ENCODE results near the gene TRIM45. TPM values are rescaled to one million over a fixed set of nuclear protein-coding genes. Genes with fewer than 3 reads are reported as not detected.
"Not testable (repeated sequence)": the region's sequence is repeated elsewhere in the genome, so short reads cannot be mapped to it uniquely, and the experiment has no call there.

Gene TRIM45
- total RNA-seq, 1 experiment from 2014 or later, result 11.7 TPM

- no peak overlapping the region for H3K23ac ChIP-seq (ENCODE audit: insufficient read length, low read depth, low read length)
- no peak overlapping the region for H3K14ac ChIP-seq (ENCODE audit: insufficient read depth, low read length)
- no peaks in the 10 kb centered on the region for H3K79me1 ChIP-seq (ENCODE audit: insufficient read depth, low read depth, low read length, poor library complexity, severe bottlenecking)
- H2BK15ac ChIP-seq (ENCODE audit: low read depth, low read length), result no peak overlapping the region
- H3K27me3 Mint-ChIP-seq (ENCODE audit: low read depth), result no peaks in the 10 kb centered on the region
- no peaks in the 10 kb centered on the region for H3K9me3 ChIP-seq (ENCODE audit: control insufficient read depth, low read depth, low read length)
- no peak for DNase-seq
- no peak overlapping the region for H4K5ac ChIP-seq (ENCODE audit: insufficient read length, low read depth, low read length)
- no peak overlapping the region for H2BK5ac ChIP-seq (ENCODE audit: insufficient read length, low read length)
- H2AFZ ChIP-seq (ENCODE audit: low read length), result no peak overlapping the region
- H3K36me3 Mint-ChIP-seq (ENCODE audit: insufficient read depth in 1 of 3, low read depth in 3 of 3), result peaks cover 34 to 82% (median 67%) of the 10 kb centered on the region in 3 experiments
- no peak overlapping the region for H3K27ac ChIP-seq (ENCODE audit: insufficient read length, low read depth, low read length)
- H3K27ac Mint-ChIP-seq, result no peak overlapping the region
- H3K9me3 Mint-ChIP-seq, result no peaks in the 10 kb centered on the region
- no CpG with 5 or more reads among the region's 3 CpGs for WGBS (ENCODE audit: extremely low coverage, insufficient read length, low lambda C conversion rate)
- H2BK12ac ChIP-seq (ENCODE audit: insufficient read length, low read depth, low read length), result no peak overlapping the region
- H2BK120ac ChIP-seq (ENCODE audit: low read depth, low read length, poor library complexity, severe bottlenecking), result no peak overlapping the region
- H3K4me3 Mint-ChIP-seq, result no peak overlapping the region
- no peak overlapping the region for H4K8ac ChIP-seq (replicated peaks; ENCODE audit: insufficient read length, low read depth, low read length)
- H3K4me1 ChIP-seq (ENCODE audit: insufficient read depth, low read length), result no peaks in the 10 kb centered on the region
- H3K4ac ChIP-seq (ENCODE audit: low read depth, low read length), result no peak overlapping the region
- no peak overlapping the region for H2AK5ac ChIP-seq (ENCODE audit: insufficient read length, low read length)
- no peak overlapping the region for H4K91ac ChIP-seq (ENCODE audit: insufficient read length, low read depth, low read length)
- TF ChIP-seq CTCF (conservative IDR thresholded peaks at IDR 0.05), result no peak
- H3K4me2 ChIP-seq (ENCODE audit: insufficient read depth, insufficient read length, low read length), result no peak overlapping the region
- H3K56ac ChIP-seq (ENCODE audit: insufficient read length, low read depth, low read length), result no peak overlapping the region
- no peaks in the 10 kb centered on the region for H4K20me1 ChIP-seq (ENCODE audit: control insufficient read depth, insufficient read depth, insufficient read length)
- no peak overlapping the region for H3K9ac ChIP-seq (ENCODE audit: extremely low read depth, insufficient read length, low read length)
- H3K4me1 Mint-ChIP-seq, result no peaks in the 10 kb centered on the region
- H3K27me3 ChIP-seq (ENCODE audit: insufficient read depth, low read length), result no peaks in the 10 kb centered on the region
- H3T11ph ChIP-seq (ENCODE audit: low read length), result no peak overlapping the region
- H3K23me2 ChIP-seq (ENCODE audit: insufficient read length, low read depth, low read length, poor library complexity, severe bottlenecking), result no peaks in the 10 kb centered on the region
- no peaks in the 10 kb centered on the region for H3K79me2 ChIP-seq (ENCODE audit: insufficient read depth, low read length)
- no peak overlapping the region for H2BK20ac ChIP-seq (ENCODE audit: low read depth, low read length, poor library complexity, severe bottlenecking)
- no peak overlapping the region for H3K18ac ChIP-seq (ENCODE audit: insufficient read length, low read depth, low read length)
These were observed 16.6 kb downstream of the TRIM45 start for GRCh38 chr1:117104986-117105385.

- H3K9me3 Mint-ChIP-seq; H3K23me2 ChIP-seq (ENCODE audit: insufficient read length, low read depth, low read length, poor library complexity, severe bottlenecking); H3K14ac ChIP-seq (ENCODE audit: insufficient read depth, low read length); H3K79me1 ChIP-seq (ENCODE audit: insufficient read depth, low read depth, low read length, poor library complexity, severe bottlenecking); H4K8ac ChIP-seq (replicated peaks; ENCODE audit: insufficient read length, low read depth, low read length); H3K4me2 ChIP-seq (ENCODE audit: insufficient read depth, insufficient read length, low read length); H4K20me1 ChIP-seq (ENCODE audit: control insufficient read depth, insufficient read depth, insufficient read length); H3K4me3 Mint-ChIP-seq; H4K91ac ChIP-seq (ENCODE audit: insufficient read length, low read depth, low read length); H3K23ac ChIP-seq (ENCODE audit: insufficient read length, low read depth, low read length); H3K4me1 ChIP-seq (ENCODE audit: insufficient read depth, low read length); H2BK12ac ChIP-seq (ENCODE audit: insufficient read length, low read depth, low read length); H3K9ac ChIP-seq (ENCODE audit: extremely low read depth, insufficient read length, low read length); H2BK20ac ChIP-seq (ENCODE audit: low read depth, low read length, poor library complexity, severe bottlenecking); H4K5ac ChIP-seq (ENCODE audit: insufficient read length, low read depth, low read length); H2AK5ac ChIP-seq (ENCODE audit: insufficient read length, low read length); H3K9me3 ChIP-seq (ENCODE audit: control insufficient read depth, low read depth, low read length); H3T11ph ChIP-seq (ENCODE audit: low read length); H3K27me3 Mint-ChIP-seq (ENCODE audit: low read depth); H3K56ac ChIP-seq (ENCODE audit: insufficient read length, low read depth, low read length); H3K79me2 ChIP-seq (ENCODE audit: insufficient read depth, low read length); H3K4me1 Mint-ChIP-seq; H3K4ac ChIP-seq (ENCODE audit: low read depth, low read length); H3K27ac ChIP-seq (ENCODE audit: insufficient read length, low read depth, low read length); DNase-seq; H2AFZ ChIP-seq (ENCODE audit: low read length); H3K27ac Mint-ChIP-seq; H3K27me3 ChIP-seq (ENCODE audit: insufficient read depth, low read length); H2BK15ac ChIP-seq (ENCODE audit: low read depth, low read length); H2BK5ac ChIP-seq (ENCODE audit: insufficient read length, low read length); H3K18ac ChIP-seq (ENCODE audit: insufficient read length, low read depth, low read length); H2BK120ac ChIP-seq (ENCODE audit: low read depth, low read length, poor library complexity, severe bottlenecking): not testable (repeated sequence)
- WGBS (ENCODE audit: extremely low coverage, insufficient read length, low lambda C conversion rate), result no CpG with 5 or more reads among the region's 3 CpGs
- H3K36me3 Mint-ChIP-seq (ENCODE audit: insufficient read depth in 1 of 3, low read depth in 3 of 3), result peaks cover 34 to 83% (median 64%) of the 10 kb centered on the region in 3 experiments; a peak in 6 of 7 replicates
These were observed 19.7 kb downstream of the TRIM45 start for GRCh38 chr1:117101858-117102257.

Data from H9 (cell line).